ENCODE results near the gene HAGH.

HAGH gene

DNA sequence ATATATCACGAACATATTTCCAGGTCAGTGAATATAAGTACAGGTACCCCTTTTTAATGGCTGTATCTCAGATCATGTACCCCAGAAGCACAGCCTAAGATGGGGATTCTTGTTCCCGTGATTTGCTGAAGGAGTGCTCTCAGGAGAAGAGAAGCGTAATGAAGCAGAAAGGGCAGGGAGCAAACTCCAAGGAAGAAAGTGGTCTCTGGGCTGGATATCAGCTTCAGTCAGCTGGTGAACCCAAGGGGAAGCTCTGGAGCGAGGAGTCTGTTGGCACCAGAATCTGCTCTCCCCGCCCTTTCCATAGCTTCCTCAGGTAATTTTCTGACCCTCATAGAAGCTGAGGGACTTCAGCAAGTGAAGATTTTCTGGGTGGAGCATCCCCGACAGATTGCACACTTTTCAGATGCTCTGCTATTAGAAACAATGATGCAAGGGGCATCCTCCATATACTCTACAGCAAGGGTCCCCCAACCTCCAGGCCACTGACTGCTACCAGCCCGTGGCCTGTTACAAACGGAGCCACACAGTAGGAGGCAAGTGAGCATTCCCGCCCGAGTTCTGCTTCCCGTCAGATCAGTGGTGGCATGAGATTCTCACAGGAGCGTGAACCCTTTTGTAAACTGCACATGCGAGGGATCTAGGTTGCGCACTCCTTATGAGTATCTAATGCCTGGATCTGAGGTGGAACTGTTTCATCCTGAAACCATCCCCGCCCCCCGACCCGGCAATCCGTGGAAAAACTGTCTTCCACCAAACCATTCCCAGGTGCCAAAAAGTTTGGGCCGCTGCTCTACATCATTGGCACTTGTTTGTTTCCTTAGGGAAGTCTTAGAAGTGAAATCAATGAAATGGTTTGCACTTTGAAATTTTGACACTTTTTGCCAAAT is 4.8 kb upstream of the HAGH start:
- no peak for DNase-seq

DNA sequence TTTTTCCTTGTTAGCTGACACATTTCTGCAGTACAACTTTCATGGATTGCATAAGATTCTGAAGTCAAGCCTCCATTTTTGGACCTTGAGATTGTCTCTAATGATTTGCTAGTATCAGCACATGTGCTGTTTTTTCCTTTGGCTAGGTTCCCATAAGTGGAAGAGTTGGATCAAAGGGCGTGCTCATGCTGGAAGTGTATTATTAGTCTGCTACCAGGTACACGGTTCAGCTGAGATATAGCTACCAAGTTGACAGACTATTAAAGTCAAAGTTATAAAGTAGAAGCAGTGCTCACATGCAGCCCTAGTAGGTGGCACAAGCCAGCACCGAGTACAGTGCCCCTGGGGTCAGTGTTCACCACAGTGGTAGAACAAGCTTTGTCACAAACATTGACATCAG is 3.6 kb upstream of the HAGH start:
- DNase-seq: no peak

DNA sequence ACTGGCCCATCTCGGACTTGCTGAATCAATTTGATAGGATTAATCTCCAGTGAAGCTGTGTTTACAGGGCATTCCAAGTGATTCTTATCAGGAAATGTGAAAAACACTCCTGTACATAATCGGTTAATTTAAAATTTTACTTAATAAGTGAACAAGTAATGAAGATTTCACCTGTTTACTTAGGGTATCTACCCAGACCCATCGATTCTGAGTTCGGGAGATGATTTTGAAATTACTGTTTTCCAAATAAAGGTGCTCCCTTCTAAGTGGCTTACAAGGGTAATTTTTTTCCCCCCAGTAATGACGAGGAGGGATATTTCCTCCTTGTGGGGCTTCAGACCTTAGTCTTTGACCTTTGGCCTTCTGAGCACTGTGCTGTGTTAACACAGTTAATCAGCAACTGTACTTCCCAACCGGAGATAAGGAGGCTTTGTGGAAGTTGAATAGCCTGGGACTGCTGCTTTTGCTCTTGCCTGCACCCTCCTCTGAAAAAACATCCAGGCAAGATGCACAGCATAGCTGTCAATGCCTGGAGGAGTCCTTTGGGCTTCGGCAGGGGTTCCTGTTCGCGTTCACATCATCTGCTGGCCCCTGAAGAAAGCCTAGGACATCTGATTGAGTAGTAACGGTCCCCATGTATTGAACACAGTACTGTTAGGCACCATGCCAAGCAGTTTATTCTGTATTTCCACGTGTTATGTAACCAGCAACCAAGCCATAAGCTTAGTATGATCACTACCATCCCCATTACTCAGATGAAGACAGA is 2.2 kb upstream of the HAGH start:
- no peak for DNase-seq

DNA sequence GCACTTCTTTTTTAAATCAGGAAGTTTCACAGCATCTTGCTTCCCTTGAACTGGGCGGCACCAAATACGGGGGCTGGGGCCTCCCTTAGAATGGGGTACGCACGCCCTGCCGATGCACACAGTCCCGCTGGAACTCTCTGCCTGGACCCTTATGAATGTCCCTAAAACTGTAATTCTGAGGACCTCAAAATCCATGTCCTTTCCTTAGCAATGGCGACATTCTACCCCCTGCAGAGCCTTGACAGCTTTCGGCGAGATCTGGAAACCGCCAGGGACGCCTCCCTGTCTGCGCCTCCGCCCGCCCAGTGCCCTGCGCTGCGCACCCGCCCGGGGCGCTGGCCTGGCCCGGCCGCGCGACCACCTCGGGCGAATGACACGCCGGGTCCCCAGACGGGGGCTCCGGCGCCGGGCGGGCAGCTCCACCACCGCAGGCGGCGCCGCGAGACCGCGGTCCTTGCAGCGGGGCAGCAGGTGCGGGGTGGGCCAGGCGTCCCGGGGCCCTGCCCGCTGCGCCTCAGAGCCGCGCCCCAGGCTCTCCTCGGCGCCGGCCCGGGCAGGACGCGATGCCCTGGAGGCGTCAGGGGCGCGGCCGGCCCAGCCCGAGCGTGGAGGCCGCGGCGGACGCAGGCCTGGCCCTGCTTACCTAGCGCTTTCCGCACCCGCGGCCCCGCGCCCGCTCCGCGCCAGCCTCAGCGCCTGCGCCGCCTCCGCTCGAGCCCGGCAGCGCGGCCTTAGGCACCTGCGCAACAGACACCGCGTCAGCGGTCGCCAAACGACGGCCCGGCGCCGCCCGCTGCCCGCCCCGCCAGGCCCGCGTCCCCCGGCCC is 548 bp downstream of the HAGH start:
- no peak for DNase-seq

DNA sequence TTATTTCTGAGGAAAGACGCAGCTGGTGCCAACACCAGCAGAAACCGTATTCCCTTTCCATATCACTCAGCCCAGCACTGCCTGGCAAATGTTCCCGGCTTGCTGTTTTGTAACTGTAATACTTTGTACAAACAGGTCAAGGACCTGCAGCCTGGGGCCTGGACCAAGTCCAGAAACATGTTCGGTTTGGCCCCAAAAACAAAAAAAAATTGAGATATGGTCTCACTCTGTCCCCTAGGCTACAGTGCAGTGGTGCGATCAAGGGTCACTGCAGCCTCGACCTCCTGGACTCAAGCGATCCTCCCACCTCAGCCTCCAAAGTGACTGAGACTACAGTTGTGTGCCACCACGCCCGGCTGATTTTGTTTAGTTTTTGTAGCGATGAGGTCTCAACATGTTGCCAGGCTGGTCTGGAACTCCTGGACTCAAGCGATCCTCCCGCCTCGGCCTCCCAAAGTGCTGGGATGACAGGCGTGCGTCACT is 1.2 kb downstream of the HAGH start:
- no peak for DNase-seq

DNA sequence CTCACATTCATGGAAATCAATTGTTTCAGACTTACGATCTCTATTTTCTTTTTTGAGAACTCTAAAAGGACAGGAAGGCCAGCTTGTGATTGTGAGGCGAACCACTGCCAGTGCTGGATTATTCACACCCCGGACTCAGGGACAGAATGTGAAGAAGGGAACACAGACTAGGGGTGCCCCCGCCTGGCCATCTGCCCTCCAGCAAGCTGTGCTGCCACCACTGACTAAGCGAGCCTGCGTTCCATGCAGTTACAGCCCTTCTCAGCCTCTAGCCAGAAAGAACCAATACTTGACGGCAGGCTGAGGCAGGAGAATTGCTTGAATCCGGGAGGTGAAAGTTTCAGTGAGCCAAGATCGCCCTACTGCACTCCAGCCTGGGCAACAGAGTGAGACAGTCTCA is 2.8 kb downstream of the HAGH start:
- no peak for DNase-seq

DNA sequence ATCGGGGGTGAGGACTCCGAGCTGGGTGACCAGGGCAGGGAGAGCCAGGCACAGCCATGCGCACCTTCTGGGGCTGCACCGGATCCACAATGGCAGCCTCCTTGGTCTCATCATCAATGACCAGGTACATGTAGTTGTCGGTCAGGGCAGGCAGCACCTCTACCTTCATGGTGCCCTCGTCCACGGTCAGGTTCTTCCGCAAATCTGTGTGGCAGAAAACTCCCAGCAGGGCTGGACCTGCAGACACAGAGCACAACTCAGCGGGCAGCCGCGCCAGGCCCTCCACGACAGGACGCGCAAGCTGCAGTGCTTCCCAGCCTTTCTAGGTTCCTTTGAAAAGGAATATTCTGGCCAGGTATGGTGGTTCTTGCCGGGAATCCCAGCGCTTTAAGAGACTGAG is 3.8 kb downstream of the HAGH start:
- DNase-seq: no peak

DNA sequence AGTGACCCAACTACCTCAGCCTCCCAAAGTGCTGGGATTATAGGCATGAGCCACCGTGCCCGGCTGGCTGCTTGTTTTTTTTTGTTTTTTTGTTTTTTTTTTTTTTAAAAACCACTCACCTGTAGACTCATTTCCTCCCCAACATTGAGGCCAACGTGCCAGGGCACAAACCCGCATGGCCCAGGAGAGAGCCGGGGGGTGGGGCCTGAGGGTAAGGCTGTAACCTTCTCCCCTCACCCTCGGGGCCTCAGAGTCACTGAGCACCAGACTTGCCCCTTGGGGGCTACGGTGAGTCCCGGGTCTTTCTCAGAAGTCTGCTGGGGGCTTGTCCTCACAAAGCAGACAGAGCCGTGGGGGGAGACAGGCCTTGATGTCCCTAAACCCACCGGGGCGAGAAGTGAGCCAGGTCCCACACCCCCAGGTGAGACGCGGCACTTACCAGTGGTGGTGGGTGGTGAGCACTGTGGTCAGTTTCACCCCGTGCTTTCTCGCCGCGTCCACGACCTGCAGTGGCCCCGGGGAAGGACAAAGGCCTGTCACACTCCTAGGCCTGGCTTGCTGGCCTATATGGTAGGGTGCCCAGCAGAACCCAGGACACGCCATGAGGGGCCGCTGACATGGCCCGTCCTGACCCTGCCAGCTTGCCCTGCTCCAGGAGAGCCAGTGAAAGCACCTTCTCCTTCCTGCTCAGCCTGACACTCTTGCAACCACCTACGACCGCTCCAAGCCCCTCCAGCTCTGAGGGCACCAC is 4.6 kb downstream of the HAGH start:
- DNase-seq: no peak

DNA sequence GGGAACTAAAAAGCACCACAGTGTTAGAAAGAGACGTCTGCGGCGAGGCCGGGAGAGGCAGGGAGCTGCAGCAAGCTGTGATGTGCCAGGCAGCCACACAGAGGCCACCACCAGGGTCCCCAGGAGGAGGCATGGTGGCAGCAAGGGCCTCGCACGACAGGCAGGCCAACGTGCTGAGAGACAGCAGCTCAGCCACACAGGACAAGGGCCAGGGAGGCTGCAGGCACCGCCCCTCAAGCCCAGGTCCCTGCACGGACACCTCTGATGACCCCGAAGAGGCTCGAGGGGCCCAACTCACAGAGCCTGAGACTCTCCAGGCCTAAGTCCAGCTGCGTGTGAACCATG is 5.7 kb downstream of the HAGH start:
- no peak for DNase-seq

DNA sequence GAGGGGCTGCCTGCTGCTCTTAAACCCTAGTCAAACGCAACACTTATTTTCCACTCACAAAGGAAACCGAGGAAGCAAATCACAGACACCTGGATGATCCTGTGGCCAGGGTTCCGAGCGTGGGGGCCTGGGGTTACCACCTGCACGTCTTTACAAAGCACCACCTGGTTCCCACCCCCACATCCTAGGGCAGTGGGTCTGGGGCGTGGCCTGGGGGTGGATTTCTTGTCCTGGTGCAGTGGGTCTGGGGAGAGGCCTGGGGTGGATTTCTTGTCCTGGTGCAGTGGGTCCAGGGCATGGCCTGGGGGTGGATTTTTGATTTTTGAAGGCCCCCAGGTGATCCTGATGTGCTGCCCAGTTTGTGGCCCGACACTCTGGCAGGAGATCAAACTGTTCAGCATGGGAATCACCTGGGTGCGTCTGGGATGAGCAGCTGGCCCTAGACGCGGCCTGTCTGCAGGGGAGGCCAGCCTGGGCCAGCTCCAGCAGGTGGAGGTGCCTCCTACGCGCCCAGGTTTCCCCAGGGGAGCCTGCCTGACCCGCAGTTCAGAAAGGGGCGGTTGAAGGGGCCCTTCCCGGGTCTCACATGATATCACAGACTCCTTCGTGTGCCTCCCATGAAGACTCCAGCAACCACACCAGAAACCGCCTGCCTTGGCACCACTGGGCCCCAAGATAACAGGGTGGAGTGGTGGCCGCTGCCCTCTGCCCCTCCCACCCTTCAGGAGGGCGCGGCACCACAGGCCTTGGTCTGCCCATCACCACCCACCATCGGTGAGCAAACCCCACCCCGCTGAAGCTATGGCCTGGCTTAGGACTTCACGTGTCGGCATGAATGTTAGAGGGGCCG is 6.3 kb downstream of the HAGH start:
- no peak for DNase-seq

DNA sequence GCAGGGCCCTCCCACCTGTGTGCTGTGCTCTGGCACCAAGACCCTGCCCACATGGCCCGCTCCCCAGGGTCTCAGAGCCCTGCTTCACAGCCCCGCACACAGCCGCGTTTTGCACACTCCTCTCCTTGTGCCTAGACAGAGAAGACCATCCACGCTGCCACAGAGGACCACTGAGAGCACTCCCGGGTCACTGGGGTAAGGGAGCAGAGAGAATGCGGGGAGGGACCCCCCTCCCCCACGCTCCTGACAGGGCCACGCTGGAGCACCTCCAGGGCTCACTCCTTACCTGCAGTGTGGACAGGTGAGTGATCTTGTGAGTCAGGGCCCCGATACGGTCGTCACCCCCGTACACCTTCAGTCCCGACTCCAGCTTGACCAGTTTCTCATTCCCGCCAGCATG is 7.0 kb downstream of the HAGH start:
- DNase-seq: no peak

DNA sequence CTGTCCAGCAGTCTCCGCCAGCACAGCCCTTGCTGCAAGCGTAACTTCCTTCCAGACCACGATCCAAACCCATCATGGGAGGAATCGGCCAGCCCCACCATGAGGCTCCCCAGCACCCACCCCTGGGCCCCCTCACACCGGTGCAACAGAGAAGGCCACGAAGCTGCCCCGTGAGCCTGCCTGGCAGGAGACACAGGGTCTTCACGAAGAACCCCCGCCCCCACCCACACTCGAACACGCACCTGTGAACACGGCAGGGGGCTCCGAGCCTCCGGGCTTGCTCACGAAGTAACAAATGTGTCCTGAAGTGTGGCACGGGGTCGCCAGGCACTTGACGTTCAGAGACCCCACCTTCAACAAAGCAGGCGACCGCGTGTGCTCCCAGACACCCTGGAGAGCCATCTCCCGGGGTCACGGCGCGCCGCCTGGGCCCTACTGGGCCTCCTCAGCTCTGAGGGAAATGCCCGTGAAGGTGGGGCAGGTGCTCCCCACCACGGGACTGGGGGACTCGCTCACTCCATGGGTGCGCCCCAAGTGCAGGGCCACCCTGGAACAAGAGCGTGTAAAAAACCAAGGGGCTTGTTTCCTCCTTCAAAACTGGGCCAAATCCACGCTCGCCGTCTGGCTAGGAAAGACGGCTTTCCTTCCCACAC is 7.6 kb downstream of the HAGH start:
- no peak for DNase-seq

DNA sequence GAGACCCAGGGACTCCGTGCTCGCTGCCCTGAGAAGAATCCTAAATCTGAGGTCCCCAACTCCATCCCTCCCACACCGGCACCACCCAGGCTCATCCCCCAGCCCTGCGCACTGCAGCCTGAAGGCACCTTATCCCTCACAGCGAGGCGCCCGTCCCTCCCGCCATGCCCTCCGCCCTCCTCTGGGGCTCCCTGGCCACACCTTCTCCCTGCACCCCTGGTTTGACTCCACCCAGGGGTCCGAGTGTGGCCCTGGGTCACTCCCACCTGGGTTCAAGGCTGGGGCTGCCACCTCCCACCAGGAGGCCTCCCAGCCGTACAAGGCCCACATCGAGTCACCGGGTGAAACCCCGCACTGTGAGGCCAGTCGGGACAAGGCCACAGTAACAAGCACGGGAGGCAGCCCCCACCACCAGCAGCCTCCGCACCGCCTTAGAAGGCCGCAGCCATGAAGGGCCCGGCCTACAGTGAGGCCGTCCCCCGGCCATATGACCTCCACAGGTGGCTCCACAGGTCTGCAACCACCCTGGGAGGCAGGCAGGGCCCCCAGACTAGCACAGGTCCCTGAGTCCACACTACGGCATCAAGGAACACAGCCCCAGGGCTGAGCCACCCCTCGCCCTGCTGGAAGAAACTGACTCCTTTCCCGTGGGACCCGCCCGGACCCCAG is 8.3 kb downstream of the HAGH start:
- no peak for DNase-seq

DNA sequence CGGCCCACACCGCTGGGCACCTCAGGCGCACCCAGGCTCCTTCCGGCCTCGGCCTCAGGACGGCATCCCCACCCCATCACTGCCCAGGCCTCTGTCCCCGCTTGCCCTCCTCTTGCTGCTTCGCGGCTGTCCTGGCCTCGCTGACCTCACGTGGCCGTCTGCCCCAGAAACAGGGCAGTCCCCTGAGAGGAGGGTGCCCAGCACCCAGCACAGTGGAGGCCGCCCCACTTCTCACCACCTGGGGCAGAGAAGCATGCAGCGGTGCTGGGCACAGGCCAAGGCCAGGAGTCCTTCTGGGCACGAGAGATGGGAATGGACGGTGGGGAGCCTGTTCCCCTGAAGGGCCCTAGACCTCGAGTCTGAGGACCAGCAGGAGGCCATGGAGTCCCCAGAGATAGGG is 8.9 kb downstream of the HAGH start:
- DNase-seq: no peak

DNA sequence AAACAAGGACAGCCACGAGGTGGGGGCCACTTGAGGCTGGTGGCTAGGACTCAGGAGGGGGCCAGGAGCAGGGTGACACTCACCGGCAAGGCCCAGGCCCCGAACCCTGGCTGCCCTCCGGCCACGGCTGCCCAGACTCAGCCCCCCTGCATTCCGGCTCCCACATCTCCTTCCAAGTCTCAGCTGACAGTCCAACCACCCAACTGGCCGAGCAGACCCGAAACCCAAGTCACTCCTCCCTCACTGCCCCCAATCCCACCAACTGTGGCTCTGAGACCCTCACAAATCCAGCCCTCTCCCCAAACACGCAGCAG is 9.4 kb downstream of the HAGH start:
- no peak for DNase-seq

DNA sequence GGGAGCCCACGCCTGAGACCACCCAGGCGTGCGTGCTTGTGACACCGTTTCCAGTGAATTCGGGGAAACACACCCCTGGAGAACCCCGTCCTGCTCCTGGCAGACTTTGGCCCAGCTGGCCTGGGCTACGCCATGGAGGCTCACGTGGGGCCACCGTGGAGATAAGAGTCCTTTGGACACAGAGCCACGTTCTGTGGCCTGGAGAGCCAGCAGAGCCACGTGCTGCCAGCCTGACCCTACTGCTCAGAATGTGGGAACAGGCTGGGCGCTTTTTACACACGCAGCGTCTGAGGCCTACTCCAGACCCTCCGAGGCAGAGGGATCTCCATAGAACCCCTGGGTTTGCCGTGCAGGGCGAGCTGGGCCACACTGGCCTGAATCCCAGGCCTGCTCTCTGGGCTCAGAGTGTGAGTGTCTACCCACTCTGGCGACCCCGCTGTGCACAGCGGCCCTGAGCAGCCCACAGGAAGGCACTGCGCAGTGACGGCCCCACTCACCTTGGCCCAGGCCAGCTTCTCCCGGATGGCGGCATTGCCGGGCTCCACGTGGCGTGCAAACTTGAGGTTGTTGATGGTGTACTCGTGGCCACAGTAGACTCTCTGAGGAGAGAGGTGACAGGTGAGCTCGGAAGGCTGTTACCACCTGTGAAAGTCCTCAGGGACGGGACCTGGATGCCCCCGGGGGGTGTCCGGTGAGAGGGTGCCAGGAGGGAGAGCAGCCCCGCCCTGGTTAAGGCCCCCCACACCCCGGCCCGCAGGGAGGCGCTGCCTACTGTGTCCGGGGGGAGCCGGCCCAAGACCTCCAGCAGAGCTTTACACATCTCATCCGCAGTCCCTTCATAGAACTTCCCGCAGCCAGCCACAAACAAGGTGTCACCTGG is 10.0 kb downstream of the HAGH start:
- DNase-seq: no peak

DNA sequence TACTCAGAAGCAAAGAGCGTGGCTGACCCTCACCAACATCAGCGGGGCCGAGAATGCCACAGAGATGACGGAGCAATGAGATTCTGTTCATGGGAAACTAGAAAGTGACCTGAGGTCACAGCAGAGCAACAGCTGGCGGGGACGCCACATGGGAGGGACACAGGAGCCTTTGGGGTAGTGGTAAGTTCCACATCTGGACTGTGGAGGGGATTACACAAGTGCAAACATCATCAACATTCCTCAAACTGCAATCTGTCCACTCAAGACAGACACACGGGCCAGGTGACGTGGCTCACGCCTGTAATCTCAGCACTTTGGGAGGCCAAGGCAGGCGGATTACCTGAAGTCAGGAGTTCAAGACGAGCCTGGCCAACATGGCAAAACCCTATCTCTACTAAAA is 11.2 kb downstream of the HAGH start:
- no peak for DNase-seq

DNA sequence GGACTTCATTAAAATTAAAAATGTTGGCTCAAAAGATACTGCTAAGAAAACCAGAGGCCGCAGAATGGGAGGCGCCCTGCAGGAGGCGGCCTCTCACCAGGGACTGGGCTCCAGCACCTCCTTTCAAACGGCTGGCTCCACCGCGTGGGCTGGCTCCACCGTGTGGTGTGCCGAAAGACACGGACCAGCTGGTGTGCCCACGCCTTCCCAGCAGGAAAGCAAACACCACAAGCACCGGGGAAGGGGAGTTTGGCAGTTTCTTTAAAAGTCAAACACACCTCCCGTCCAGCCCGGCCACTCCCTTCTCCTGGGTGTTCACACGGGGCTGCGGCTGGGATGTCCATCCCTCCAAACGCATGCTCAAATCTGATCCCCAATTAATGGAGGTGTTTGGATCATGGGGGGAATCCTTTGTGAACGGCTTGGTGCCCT is 13.9 kb downstream of the HAGH start:
- DNase-seq: no peak

DNA sequence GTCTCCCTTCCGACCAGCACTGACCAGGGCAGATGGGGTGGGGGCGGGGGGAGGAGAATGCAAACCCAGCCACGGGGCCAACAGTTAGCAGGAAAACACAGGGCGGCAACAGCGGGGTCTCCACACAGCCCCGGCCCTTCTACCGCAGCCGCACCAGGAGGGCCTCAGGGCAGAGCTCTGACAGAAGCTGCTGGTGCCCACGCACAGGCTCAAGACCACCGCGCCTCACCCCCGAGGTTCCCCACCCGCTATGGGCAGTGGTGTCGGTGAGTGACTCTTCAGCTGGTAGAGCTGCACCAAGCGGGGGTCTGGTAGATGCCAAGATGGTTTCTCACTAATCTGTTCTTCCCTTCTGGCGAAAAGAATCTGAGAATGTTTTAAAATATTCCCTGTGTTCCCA is 16.1 kb downstream of the HAGH start:
- no peak for DNase-seq

DNA sequence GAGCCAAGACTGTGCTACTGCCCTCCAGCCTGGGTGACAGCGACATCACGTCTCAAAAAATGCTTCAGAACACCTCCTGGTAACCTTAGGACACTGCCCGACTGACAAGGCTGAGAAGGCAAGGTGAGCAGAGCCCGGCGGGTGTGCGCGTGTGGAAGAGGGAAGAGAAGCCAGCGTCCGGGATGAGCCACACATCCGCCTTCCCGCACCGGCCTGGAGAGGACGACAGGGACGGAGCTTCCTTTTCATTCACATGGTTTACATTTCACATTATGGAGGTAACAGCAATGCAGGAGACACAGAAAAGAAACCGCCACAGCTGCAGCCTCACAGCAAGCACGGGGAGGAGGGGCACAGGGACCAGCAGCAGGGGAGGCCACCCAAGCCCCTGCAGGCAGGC is 16.5 kb downstream of the HAGH start:
- no peak for DNase-seq
